Loucy (cell line): ENCODE data around the gene IL15RA.

Experiments used
- CTCF ChIP-seq: fragments of 200-600 bp; sonication (generic); conservative IDR thresholded peaks from 2 replicates; pipeline ENCODE4 v1.5.1; 2014; ENCODE audit warnings: mild to moderate bottlenecking, antibody characterized with exemption, low read length
- EZH2phosphoT487 ChIP-seq: fragments of 200-600 bp; IDR thresholded peaks from 2 replicates; pipeline ENCODE4 v1.6.1; 2018; ENCODE audit warnings: antibody characterized with exemption, mild to moderate bottlenecking, moderate library complexity, borderline replicate concordance

- TF ChIP-seq CTCF (no peak), EZH2phosphoT487 (no peak)
These were observed 24.5 kb downstream of the IL15RA start for GRCh38 chr10:5952731-5953385.
